ENCODE measurements around the gene PTPRM. TPM values are rescaled to one million over a fixed set of nuclear protein-coding genes. Genes with fewer than 3 reads are reported as not detected.

PTPRM gene
- total RNA-seq, 1 experiment from 2014 or later: 11.1 TPM

- Mint-ChIP-seq H3K27me3 (ENCODE audit: low read depth) (no peaks in the 10 kb centered on the region), H3K36me3 (no peaks in the 10 kb centered on the region), H3K27ac (no peak overlapping the region), H3K4me3 (no peak overlapping the region), H3K9me3 (no peaks in the 10 kb centered on the region; the same call in 1 of the 2 replicates), H3K4me1 (peaks cover 50% of the 10 kb centered on the region)
- ATAC-seq: no peak
- DNase-seq (ENCODE audit: low spot score): no peak
- TF ChIP-seq ZNF281 (CRISPR knock-in tag; IDR thresholded peaks at IDR 0.05) (no peak), ZNF512 (CRISPR knock-in tag; IDR thresholded peaks at IDR 0.05; ENCODE audit: borderline replicate concordance) (no peak), ZNF138 (CRISPR knock-in tag; conservative IDR thresholded peaks at IDR 0.05) (no peak)
- POLR2A ChIA-PET: no interaction called here
- CTCF ChIA-PET: interaction anchor here (0.8 to 1.3 kb wide), 2 partner anchors 16 to 336 kb away, joined by 3 to 4 read pairs; no protein-coding TSS in a partner anchor
Measured at GRCh38 chr18:7608781-7609201, 41.7 kb downstream of the PTPRM start.

GRCh38 chr18:7609617-7610016 is 42.5 kb downstream of the PTPRM start:
- Mint-ChIP-seq H3K9me3 (no peaks in the 10 kb centered on the region; the same call in 1 of the 2 replicates), H3K4me3 (no peak overlapping the region), H3K27me3 (ENCODE audit: low read depth) (no peaks in the 10 kb centered on the region), H3K27ac (no peak overlapping the region), H3K36me3 (no peaks in the 10 kb centered on the region), H3K4me1 (peaks cover 42% of the 10 kb centered on the region)
- DNase-seq (ENCODE audit: low spot score) (no peak), ATAC-seq (no peak)
- POLR2A ChIA-PET: no interaction called here
- CTCF ChIA-PET: no interaction called here
- TF ChIP-seq ETV6 (CRISPR knock-in tag; IDR thresholded peaks at IDR 0.05): no peak
- TF ChIP-seq IRF2 (CRISPR knock-in tag; IDR thresholded peaks at IDR 0.05; ENCODE audit: borderline replicate concordance, low read depth): no peak
- no peak for TF ChIP-seq ERG (CRISPR knock-in tag; IDR thresholded peaks at IDR 0.05)
- TF ChIP-seq SMAD3 (CRISPR knock-in tag; IDR thresholded peaks at IDR 0.05; ENCODE audit: borderline replicate concordance): no peak
- TF ChIP-seq NR2C2 (CRISPR knock-in tag; IDR thresholded peaks at IDR 0.05): no peak
- no peak for TF ChIP-seq IRF1 (CRISPR knock-in tag; IDR thresholded peaks at IDR 0.05)
- no peak for TF ChIP-seq ATF1 (CRISPR knock-in tag; IDR thresholded peaks at IDR 0.05)
- TF ChIP-seq ZNF423 (CRISPR knock-in tag; IDR thresholded peaks at IDR 0.05): no peak

- H3K27ac Mint-ChIP-seq: no peak overlapping the region
- H3K4me3 Mint-ChIP-seq: no peak overlapping the region
- peaks cover 16% of the 10 kb centered on the region for H3K4me1 Mint-ChIP-seq
- DNase-seq (ENCODE audit: low spot score) (no peak), ATAC-seq (no peak)
- CTCF ChIA-PET: interaction anchor here (0.9 kb wide), 1 partner anchor 47 kb away, joined by 4 read pairs; the partner anchor contains the start of gene PTPRM
- TF ChIP-seq IRF2 (CRISPR knock-in tag; IDR thresholded peaks at IDR 0.05; ENCODE audit: borderline replicate concordance, low read depth): no peak
- H3K27me3 Mint-ChIP-seq (ENCODE audit: low read depth): no peaks in the 10 kb centered on the region
- POLR2A ChIA-PET: no interaction called here
- H3K9me3 Mint-ChIP-seq: no peaks in the 10 kb centered on the region; the same call in 1 of the 2 replicates
- no peaks in the 10 kb centered on the region for H3K36me3 Mint-ChIP-seq
Measured at GRCh38 chr18:7614042-7614441, 46.9 kb downstream of the PTPRM start.

GRCh38 chr18:7615840-7616239 is 48.7 kb downstream of the PTPRM start:
- H3K27ac Mint-ChIP-seq: no peak overlapping the region
- no peak for ATAC-seq
- CTCF ChIA-PET: interaction anchor here (1.2 kb wide), 1 partner anchor 48 kb away, joined by 3 read pairs; no protein-coding TSS in a partner anchor
- no peak for TF ChIP-seq ZNF121 (CRISPR knock-in tag; IDR thresholded peaks at IDR 0.05)
- TF ChIP-seq OVOL2 (CRISPR knock-in tag; IDR thresholded peaks at IDR 0.05; ENCODE audit: borderline replicate concordance): no peak
- TF ChIP-seq JAZF1 (CRISPR knock-in tag; IDR thresholded peaks at IDR 0.05): no peak
- TF ChIP-seq SMAD3 (CRISPR knock-in tag; IDR thresholded peaks at IDR 0.05; ENCODE audit: borderline replicate concordance): no peak
- no peak for TF ChIP-seq HMGA2 (CRISPR knock-in tag; IDR thresholded peaks at IDR 0.05)
- no peak for TF ChIP-seq PRDM15 (CRISPR knock-in tag; IDR thresholded peaks at IDR 0.05)
- no peak for TF ChIP-seq ZNF512 (CRISPR knock-in tag; IDR thresholded peaks at IDR 0.05; ENCODE audit: borderline replicate concordance)

More at GRCh38 chr18:7615840-7616239, 48.7 kb downstream of the PTPRM start:
- DNase-seq (ENCODE audit: low spot score): no peak
- no peaks in the 10 kb centered on the region for H3K9me3 Mint-ChIP-seq
- POLR2A ChIA-PET: no interaction called here
- no peaks in the 10 kb centered on the region for H3K27me3 Mint-ChIP-seq (ENCODE audit: low read depth)
- peaks cover 17% of the 10 kb centered on the region for H3K4me1 Mint-ChIP-seq
- H3K36me3 Mint-ChIP-seq: no peaks in the 10 kb centered on the region
- H3K4me3 Mint-ChIP-seq: no peak overlapping the region
